Activated CD4-positive, CD25-positive, alpha-beta regulatory T cell (primary cell): Measurements from ENCODE around the gene SUPT4H1.
"Not testable (repeated sequence)": the region's sequence is repeated elsewhere in the genome, so short reads cannot be mapped to it uniquely, and the experiment has no call there.

Experiments used
- DNase-seq, 4 experiments: peaks; one replicate each; lab custom pipeline; 2025; lab: John Stamatoyannopoulos, UW

Gene SUPT4H1

DNA sequence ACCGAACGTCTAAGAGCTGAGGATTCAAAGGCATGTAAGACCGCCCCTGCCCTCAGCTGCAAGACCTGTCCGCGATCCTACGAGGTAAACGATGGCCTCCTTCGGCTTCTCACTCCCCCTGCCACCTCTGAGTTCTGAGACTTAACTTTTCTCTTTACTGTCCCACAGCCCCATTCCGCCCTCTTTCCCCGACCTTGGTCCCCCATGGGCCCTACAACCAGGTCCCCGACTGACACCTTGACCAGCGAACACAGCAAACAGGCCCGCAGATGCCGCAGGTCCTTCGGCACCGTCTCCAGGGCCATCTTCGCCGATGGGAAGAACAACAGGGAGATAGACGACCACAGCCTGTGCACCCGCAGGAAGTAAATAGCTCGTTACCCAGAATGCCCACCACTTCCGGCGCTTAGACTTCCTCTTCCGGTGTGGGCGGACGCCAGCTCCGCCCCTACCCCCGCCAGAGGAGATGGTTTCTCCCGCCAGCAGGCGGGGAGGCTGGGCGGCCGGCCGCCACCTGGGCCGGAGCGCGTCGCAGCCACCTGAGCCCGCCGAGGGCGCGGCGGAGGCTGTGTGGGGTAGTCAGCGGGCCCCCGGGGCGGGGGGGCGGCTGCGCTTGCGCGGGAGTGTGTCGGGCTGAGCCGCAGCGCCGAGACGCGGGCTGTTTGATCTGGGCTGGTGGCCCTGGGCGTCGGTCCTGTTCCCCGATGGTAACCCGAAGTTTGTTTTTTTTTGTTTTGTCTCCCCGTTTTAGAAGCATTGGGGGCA is at the start of gene SUPT4H1:
TSS of gene SUPT4H1 (minus strand) at position 371 of the 765 bp plus-strand sequence. CDS start at position 305, 66 bp downstream.
- DNase-seq, result peak; percentile 84 to 89 (median 86)

DNA sequence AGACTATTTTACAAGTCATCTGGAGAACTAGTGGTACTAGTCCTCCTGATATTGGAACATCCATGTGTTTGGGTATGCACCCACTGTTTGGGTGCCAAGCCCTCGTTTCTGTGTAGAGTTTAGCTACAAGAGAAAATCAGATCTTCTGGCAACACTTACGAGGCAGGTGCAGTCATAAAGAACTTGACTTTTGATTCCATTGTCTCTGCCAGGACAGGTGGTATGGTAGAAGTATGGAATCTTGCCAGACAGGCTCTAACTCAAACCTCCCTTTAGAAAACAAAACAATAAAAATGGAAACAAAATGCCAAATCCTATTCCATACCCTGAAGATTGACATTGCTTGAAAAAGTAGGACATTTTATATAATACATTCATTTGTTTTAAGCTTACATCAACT is 49.3 kb upstream of the SUPT4H1 start:
- DNase-seq, result no peak

DNA sequence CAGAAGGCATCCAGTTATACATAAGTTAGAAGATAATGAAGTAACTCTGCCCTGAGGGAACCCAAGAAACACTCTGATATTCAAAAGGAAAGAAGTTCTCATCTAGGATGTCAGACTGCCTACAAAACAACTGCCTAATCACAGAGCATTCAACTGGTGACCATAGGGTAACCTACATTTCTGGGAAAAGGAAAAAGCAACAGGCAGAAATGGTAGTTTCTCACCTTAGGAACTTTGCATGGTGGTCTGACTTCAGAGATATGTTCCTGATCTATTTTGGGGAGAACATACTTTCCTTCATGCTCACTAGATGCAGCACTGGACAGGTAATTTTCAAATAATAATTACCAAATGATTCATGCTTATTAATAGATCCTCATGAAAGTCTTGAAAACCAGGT is 48.8 kb upstream of the SUPT4H1 start:
- DNase-seq, result no peak

DNA sequence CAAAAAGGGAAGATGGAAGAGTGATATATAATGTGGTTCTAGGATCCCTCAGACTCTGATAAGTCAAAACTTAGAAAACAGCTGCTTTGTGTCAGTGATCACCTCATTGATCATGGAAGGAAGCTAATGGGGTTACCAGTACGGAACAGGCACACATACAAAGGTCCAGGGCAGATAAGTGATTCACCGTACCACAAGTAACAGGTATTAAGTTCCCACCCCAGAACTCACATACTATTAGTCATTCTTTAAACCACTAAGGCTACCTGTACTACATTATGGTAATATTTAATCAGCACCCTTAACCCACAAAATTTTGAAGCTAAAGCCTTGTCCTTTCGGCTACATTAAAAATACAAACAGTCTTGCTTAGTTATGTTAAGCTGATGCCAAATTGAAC is 48.0 kb upstream of the SUPT4H1 start:
- no peak for DNase-seq

DNA sequence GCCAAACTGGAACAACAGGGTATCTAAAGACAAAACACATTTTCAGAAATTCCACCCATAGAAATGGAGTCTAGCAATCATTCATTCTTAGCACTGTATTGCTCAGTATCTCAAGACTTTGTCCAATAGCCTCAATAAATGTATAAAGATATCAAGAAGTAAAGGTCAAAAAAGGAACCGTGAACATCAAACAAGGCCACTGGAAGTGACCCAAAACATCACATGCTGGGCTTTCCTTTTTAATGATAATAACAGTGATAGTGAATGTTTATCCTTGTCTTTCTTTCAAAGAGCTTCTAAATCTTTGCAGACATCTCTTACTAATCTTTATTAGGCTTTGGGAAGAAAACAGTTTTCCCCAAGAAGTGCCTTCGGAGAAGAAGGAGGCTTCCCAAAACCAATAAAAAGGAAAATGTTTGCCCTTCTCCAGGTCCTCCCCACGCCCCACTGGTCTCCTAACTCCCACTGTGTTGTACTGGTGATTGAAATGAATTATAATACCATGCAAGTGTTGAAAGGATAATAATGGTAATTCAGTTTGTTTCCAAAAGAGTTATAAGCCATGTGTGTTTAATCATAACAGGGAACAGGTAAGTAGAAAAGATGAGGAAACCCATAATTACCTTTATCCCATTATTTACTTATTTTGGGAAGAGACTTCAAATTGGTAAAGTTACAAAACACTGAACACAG is 46.7 kb upstream of the SUPT4H1 start:
- no peak for DNase-seq

DNA sequence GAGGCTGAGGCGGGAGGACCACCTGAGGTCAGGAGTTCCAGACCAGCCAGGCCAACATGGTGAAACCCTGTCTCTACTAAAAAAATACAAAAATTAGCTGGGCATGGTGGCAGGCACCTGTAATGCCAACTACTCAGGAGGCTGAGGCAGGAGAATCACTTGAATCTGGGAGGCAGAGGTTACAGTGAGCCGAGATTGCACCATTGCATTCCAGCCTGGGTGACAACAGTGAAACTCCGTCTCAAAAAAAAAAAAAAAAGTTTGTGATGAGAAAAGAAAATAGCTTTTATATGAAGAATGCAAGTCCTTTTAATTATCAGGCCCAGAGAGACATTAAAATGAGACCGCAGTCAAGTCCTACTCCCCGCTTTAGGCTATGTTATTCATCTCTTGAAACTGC is 45.4 kb upstream of the SUPT4H1 start:
- DNase-seq, result not testable (repeated sequence)

DNA sequence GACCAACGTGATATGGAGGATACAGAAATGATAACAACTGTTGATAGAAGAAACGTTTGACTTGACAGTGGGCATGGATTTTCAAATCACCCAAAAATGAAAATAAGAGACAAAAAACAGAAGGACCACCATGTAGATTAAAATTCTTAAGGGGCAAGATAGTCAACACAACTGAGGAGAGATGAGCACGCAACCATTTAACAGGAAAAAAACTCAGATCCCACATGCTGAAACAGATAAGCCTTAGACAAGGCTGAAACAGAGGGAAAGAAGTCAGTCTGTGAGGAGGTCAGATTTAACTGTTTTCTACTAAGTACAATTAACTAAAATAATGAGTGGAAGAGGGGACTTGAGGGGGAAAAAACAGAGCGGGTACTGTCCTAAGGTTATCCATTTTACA is 44.2 kb upstream of the SUPT4H1 start:
- no peak for DNase-seq

DNA sequence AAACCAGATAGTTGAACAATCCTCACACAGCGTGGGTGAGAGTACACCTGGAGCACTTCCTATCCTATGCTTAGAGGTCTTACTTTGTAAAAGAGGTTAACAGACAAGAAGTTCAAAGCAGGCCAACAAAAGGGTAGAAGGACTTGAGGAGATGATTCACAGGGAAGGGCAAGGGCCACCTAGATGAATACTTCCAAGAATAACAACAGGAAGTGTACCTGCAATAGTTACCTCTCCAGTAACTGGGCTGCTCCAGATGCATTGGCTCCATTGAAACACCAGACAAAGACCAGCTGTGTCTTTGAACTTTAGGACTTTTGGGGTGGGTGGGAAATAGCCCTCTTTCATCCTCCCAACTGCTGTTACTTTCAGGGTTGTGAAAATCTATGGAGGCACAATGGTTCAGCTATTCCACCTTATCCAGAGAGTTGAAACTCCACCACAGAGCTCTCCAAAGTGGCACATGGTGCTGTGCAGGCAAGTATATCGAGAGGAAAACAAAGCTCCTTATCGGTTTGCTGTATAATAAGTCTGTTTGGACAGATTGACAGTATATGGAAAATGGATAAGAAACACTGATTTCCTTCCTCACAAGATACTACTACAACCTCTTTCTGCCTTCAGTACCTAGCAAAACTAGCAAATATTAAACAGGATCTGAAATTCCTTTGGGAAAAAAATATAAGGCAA is 42.7 kb upstream of the SUPT4H1 start:
- no peak for DNase-seq

DNA sequence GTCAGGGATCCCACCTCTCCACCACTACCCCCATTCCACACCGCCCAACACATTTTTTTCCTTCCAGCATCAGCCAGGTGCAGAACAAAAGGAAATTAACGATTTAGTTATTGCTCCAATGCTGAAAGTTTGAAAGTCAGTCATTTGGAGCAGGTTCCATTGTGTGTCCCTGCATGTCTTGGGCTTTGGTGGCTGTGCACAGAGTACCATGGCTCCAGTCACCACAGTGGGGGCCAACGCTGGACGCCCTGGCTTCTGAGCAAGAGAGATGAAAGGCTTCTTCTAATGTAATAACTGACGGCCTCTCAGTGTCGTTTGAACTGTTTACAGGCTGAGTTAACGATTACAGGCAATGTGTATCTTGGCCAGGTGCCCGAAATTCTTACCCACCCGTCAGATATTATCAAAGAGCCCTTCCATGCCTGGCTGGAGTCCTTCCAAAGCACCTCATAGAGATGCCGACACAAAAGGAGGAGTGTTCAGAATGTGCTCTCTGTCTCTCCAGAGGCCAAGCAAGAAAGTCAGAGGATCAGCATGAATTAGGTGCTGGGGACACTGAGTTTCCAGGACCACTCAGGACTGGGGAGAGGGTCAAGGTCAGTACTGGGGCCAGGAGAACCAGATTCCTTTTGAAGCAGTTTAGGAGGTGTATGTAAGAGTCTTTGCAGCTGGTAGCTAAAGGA is 39.4 kb upstream of the SUPT4H1 start:
- no peak for DNase-seq

DNA sequence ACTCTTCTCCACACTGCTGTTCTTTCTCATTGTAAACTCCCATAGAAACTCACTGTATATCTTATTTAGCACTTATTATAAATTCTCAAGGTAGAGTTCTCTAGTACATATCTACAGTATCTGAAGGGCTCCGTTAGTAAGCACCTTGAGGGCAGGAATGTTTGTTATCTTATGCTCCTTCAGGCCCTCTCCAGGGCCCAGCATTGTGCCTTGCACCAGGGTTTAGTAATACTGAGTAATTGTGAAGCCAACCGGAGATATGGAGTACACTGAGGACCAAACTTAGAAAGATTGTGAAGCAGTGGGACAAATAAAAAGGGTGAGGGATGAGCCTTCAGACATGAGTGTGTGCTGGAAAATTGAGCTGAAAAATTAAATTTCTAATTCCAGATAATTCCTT is 38.9 kb upstream of the SUPT4H1 start:
- DNase-seq, result no peak

DNA sequence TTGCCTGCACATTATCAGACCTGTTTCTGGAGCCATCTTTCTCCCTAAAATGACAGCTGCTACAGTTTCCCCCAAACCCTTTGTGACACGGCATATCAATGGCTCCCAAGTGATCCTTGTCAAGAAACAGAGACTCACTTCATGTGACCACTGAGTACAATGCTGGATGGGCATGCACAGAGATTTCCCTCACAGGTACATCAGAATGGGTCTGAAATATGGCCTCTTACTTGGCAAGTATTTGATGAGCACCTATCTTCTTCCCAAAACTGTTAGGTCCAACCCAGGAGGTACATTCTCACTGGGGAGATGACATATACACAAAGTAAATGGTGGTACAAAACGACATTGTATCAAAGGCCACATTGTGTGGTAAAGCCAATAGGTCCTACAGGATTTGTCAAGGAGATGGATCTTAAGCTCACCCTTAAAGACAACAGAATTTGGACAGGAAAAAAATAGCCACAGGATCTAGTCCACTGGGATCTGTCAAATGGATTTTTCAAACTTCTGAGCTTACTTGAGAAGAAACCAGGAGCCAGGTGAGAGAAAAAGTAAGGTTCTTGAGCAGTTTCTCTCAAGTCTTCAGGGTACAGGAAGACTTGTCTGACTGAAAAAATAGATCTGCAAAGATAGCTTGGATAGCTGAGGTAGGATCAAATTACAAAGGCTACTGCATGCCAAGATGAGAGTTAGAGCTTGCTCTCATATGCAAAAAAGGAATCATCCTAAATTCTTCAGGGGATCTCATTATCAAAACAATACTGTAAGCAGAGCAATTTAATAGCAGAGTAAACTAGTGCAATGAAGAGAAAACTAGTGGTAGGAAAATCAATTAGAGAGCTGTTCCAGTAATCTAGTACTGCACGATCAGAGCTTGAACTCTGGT is 36.5 kb upstream of the SUPT4H1 start:
- DNase-seq, result no peak

DNA sequence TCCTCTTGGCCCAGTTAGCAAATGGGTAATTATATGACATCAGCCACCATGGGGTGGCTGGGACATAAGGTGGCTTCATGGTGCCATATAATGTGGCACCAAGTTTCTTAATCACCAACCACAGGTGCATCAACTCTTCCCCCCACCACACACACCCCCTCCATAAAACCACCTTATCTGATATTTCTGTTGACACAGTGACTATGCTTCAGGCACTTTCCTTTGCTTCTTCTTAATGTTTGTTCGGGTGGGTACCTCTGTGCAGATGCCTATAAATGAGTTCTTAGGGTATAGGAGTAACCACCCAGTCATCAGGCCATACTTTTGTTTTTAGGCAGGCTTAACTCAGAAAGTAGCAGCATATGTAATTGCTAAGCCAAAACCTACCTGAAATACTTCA is 35.8 kb upstream of the SUPT4H1 start:
- DNase-seq, result no peak

DNA sequence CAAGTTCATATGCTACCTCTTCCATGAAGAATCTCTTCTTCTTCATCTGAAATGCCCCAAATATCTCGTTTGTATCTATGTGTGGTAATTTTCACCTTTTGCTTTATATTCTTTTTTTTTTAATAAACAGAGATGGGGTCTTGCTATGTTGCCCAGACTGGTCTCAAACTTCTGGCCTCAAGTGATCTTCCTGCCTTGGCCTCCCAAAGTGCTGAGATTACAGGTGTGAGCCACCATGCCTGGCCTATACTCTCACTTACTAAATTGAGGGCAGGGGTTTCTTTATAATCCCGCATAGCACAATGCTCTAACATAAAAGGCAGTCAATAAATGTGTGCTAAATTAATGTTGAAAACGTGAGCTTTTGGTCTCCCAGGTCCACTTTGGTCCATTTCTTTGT is 34.7 kb upstream of the SUPT4H1 start:
- no peak for DNase-seq

DNA sequence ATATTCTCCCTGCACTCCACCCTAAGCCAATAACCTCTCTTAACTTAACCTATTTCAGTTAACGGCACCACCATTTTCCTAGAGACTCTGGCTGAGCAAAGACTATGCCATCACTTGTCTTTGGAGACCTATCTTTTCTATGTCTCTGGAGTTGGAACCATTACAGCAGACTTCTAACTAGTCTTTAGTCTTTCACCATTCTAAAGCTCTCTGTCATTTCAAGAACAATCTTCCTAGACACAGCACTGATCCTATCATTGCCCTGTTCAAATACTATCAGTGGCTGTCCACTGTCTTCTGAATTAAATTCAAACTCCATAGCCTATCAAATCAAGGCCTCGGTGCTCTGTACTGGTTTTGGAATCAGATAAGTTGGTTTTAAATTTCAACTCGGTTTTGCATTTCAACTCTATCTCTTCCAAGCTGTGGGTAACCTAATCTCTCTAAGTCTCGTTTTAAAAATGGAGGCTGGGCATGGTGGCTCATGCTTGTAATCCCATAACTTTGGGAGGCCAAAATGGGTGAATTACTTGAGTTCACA is 33.4 kb upstream of the SUPT4H1 start:
- DNase-seq, result no peak

DNA sequence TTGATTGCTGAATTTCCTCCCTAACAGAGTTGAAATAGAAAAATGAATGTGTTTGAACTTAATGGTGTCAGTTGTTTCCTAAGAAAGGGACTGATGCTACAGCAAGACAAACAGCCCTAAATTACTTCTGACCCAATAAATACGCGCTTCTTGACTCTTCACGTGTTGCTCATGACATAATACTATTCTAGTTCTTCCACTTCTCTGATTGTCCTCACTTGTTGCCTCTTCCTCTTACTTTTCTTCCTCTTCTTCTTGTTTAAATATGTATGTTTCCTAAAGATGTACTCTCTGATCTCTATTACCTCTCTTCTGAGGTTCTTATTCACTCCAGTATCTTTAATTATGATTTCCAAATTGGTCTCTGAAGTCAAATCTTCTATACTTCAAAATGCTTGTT is 32.9 kb upstream of the SUPT4H1 start:
- DNase-seq, result no peak

DNA sequence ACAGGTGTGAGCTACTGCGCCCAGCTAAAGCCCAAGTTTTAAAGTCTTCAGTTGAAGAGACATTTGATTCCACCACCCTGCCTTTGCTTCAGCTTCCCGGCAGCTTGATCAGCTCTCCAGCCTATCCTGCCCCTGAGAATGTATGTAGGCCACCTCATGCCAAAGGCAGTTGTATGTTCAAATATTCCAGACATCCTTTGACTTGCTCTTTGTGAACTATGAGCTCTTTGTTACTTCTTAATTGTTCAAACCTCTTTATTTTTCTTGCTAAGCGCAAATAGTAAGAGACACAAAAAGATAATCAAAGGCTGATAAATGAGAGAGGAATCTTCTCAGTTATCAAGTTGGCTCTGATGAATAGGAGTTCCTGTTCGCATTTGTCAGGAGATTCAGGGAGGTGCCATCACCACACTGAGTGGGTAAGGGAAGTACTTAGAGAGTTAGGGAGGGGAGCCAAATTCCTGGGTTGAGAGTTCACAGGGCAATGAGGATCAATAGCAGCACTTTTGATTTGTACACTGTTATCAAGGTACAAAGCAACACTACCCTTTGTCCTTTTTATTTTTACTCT is 32.0 kb upstream of the SUPT4H1 start:
- no peak for DNase-seq

DNA sequence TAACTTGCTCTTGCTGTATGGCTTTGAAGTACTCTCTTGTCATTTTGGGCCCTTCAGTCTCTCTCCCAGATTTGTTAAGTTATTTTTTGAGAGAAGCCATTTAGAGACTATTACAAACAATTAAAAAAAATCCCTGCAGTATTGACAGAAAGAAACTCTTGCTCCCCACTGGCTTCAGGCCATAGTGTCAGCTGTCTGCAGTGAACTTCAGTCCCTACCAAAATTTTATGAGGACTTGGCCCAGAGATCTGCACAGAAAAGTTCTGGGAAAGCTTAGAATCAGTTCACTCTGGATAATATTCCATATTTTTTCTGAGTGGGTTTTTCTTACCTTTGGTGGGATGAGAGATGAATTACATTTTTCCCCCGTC is 30.9 kb upstream of the SUPT4H1 start:
- no peak for DNase-seq

DNA sequence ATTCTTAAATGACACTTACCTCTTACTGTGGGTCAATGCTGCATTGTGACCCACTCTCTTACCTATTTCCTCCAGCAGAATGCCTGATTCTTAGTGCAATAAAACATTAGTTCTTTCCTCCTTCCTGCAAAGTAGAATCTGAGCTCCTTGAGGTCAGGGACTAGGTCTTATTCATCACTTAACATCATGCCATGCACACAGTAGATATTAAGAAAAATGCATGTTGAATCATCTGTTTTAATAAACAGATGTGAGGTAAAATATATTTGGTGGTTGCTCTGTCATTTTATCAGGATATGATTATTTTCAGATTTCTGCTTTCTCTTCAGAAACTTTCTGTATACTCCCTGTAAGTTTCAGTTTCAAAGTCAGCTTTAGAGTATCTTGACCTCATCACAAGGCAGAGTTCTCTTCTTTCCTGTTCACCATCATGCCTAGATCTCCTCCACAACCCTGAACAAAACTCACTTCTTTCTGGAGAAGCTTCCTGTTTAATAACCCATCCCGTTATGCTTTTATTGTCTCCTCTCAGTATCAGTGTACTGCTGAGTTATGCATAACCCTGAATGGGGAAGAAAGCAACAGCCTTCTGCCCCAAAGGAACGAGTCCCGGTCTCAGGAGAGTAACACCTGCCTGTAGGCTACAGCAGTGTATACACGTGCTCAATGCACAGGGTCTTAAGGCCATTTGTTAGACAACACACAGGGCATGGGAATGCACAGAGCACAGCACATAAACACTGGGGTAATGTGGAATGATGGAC is 30.3 kb upstream of the SUPT4H1 start:
- no peak for DNase-seq

DNA sequence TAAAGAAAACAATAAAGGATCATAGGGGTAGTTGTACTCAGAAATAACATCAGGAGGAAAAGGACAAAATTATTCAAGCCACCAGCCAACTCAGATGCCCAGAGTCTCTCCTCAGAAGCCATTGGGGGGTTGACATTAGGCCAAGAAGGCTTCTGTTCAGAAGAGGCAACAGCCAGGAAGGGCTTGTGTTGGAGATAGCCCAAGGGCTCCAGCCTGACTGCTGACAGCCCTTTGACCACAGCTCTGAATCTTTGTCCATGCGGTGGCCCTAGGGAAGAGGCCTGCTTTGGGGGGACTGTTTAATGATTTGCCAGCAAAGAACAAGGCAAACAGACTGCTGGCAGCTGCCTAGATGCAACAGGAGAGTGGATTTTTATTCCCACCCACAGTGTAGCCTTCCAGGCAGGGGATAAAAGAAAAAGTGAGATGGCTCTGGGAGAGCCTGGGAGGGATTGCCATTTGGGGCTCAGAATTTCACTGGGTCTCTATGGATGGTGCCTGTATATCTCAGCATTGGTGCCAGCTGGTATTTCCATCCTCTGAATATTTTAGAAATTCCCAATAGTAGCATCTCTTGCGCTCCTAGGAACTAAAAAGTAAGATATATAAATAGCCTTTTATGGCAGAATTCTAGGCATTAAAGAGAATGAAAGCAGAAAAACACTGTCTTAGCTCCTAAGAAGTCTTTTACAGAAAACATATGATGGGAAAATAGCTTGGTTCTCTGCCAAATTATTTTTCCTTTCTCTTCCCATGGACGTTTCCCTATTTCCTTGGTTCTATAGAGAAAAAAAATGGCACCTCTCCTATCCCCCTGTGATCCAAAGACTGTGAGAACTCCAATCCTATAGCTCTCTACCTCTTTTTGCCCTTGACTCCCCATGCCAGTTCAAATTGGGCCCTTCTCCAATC is 29.4 kb upstream of the SUPT4H1 start:
- DNase-seq, result no peak
